K562 (cell line): ENCODE results near the gene ROBO1. TPM values are rescaled to one million over a fixed set of nuclear protein-coding genes. Genes with fewer than 3 reads are reported as not detected.

ENCODE experiments used
- ATAC-seq: fragments of 200-7000 bp; cut with Tn5 transposase; 3 replicates; pipeline ENCODE4 v1.9.1; 2020; ENCODE audit warnings: moderate library complexity
- BruUV-seq: library from RNA; stranded (reverse); fragments of 400-500 nt; replicated peaks from 2 replicates; lab custom pipeline; 2021; lab: Mats Ljungman, UMichigan
- CTCF ChIA-PET: fragments of 300-600 bp; formaldehyde crosslinking; extraction: SDS; loops from one replicate; lab custom pipeline; 2021; ENCODE audit warnings: low intra/inter-chr PET ratio; lab: Yijun Ruan, JAX
- POLR2A ChIA-PET: fragments of 300-600, 350-650 bp; sonication (Branson Sonifier 250); formaldehyde crosslinking; extraction: SDS; loops from one replicate; lab custom pipeline; 2021; ENCODE audit warnings: antibody characterized with exemption, inconsistent platforms; lab: Yijun Ruan, JAX
- DNase-seq, 4 experiments: peaks; one replicate each; pipeline versions ENCODE4 v3.0.0 to v3.0.0-alpha.2; 2011 to 2018; ENCODE audit warnings: low spot score in 3 of 4, mixed read lengths in 3 of 4; ENCODE audit errors: extremely low read depth in 1 of 4
- FAIRE-seq: peaks from 2 replicates; lab custom pipeline; 2011; peaks lifted over from hg19 to GRCh38; lab: Jason Lieb, UNC
- H2AFZ ChIP-seq: 2 replicates; pipeline ENCODE4 v1.6.0; 2011; ENCODE audit warnings: low read depth, low read length, control low read depth, inconsistent platforms
- H3K27ac ChIP-seq: fragments of 200-600 bp; 3 replicates; pipeline ENCODE4 v1.8.0; 2011; ENCODE audit warnings: low read depth, mild to moderate bottlenecking, control low read depth, inconsistent platforms, low read length, moderate library complexity, mixed read lengths; ENCODE audit errors: extremely low read depth
- H3K27me3 ChIP-seq, 2 experiments: fragments of 300-600 bp in 1 of 2; 2 replicates in 1 of 2; 3 replicates in 1 of 2; pipeline versions ENCODE4 v1.6.0 to v1.8.0; 2011; ENCODE audit warnings: inconsistent platforms in 2 of 2, low read length in 2 of 2, mild to moderate bottlenecking in 1 of 2, mixed read lengths in 1 of 2, moderate library complexity in 1 of 2; ENCODE audit not compliant: control insufficient read depth in 2 of 2, insufficient read depth in 2 of 2
- H3K36me3 ChIP-seq: fragments of 300-600 bp; 3 replicates; pipeline ENCODE4 v1.8.0; 2011; ENCODE audit warnings: mild to moderate bottlenecking, low read length, inconsistent platforms; ENCODE audit not compliant: control insufficient read depth, insufficient read depth
- H3K4me1 ChIP-seq, 2 experiments: fragments of 200-600 bp in 1 of 2; replicated peaks in 1 of 2; 2 replicates in 1 of 2; 3 replicates in 1 of 2; pipeline versions ENCODE4 v1.5.1 to v1.8.0; 2011; ENCODE audit warnings: inconsistent platforms in 2 of 2, low read length in 2 of 2, mild to moderate bottlenecking in 1 of 2, mixed read lengths in 1 of 2, moderate library complexity in 1 of 2; ENCODE audit not compliant: control insufficient read depth in 2 of 2, insufficient read depth in 2 of 2
- H3K4me2 ChIP-seq: 2 replicates; pipeline ENCODE4 v1.6.1; 2011; ENCODE audit warnings: low read length, control low read depth, inconsistent platforms, mixed read lengths; ENCODE audit not compliant: insufficient read depth
- H3K4me3 ChIP-seq: fragments of 200-600 bp; sonication (generic), shearing (Covaris generic); 2 replicates; pipeline ENCODE4 v1.5.1; 2016; ENCODE audit warnings: control low read depth, inconsistent platforms
- H3K79me2 ChIP-seq: fragments of 200-600 bp; 3 replicates; pipeline ENCODE4 v1.8.0; 2011; ENCODE audit warnings: low read length, inconsistent platforms; ENCODE audit not compliant: control insufficient read depth, insufficient read depth
- H3K9ac ChIP-seq, 2 experiments: 2 replicates each; pipeline versions ENCODE4 v1.6.0 to v1.6.1; 2011; ENCODE audit warnings: low read depth in 2 of 2, low read length in 2 of 2, control low read depth in 1 of 2, inconsistent platforms in 1 of 2, mild to moderate bottlenecking in 1 of 2, mixed read lengths in 1 of 2; ENCODE audit not compliant: insufficient read depth in 1 of 2
- H3K9me1 ChIP-seq: one replicate; pipeline ENCODE4 v1.6.0; 2011; ENCODE audit warnings: inconsistent platforms, mild to moderate bottlenecking, low read length, moderate library complexity; ENCODE audit not compliant: control insufficient read depth, insufficient read depth
- H3K9me3 ChIP-seq: replicated peaks from 2 replicates; pipeline ENCODE4 v1.5.1; 2011; ENCODE audit warnings: low read depth, low read length, inconsistent platforms; ENCODE audit not compliant: control insufficient read depth, insufficient read depth
- H4K20me1 ChIP-seq: replicated peaks from 2 replicates; pipeline ENCODE4 v1.6.1; 2011; ENCODE audit warnings: low read length, inconsistent platforms, mixed read lengths; ENCODE audit not compliant: control insufficient read depth, insufficient read depth
- CHD7 ChIP-seq: fragments of 200-600 bp; sonication (generic); IDR thresholded peaks from one replicate; pipeline ENCODE4 v1.6.1; 2012; ENCODE audit warnings: mild to moderate bottlenecking, low read depth, low read length, inconsistent platforms
- E2F3 ChIP-seq: fragments of 250-450 bp; sonication (Bioruptor Pico); IDR thresholded peaks from 2 replicates; pipeline ENCODE4 v1.4.0; 2020; ENCODE audit warnings: mild to moderate bottlenecking
- MAFK ChIP-seq: IDR thresholded peaks from 2 replicates; pipeline ENCODE4 v1.6.1; 2011; ENCODE audit warnings: low read length, improper control_type of control experiment
- NRF1 ChIP-seq, 2 experiments: fragments of 450-650 bp; IDR thresholded peaks in 1 of 2; conservative IDR thresholded peaks in 1 of 2; 2 replicates each; pipeline ENCODE4 v1.6.1; 2014; ENCODE audit warnings: mild to moderate bottlenecking in 2 of 2
- RBM34 ChIP-seq: fragments of 200-400 bp; formaldehyde crosslinking; IDR thresholded peaks from 2 replicates; pipeline ENCODE4 v1.6.1; 2018; ENCODE audit warnings: low read length, borderline replicate concordance; ENCODE audit not compliant: insufficient read depth
- TBP ChIP-seq: optimal IDR thresholded peaks from 2 replicates; pipeline ENCODE3; 2011; ENCODE audit warnings: low read depth, low read length, improper control_type of control experiment
- ZBTB1 ChIP-seq: sonication (generic); formaldehyde crosslinking; IDR thresholded peaks from 2 replicates; pipeline ENCODE4 v1.8.1; 2023; ENCODE audit warnings: missing genetic modification reagents, low read depth, mild to moderate bottlenecking, borderline replicate concordance
- ZFP30 ChIP-seq: fragments of 250-450 bp; sonication (Bioruptor Pico); IDR thresholded peaks from 2 replicates; pipeline ENCODE4 v1.8.0; 2022; ENCODE audit warnings: moderate library complexity, mild to moderate bottlenecking, inconsistent platforms, borderline replicate concordance
- WGBS: fragments of 100-300 bp; shearing (Covaris generic); methylation state at CpG from one replicate; pipeline ENCODE4 v1.1.6; 2016; ENCODE audit warnings: low coverage, mixed read lengths; ENCODE audit not compliant: insufficient coverage; ENCODE audit errors: missing lambda C conversion rate; 5-methylcytosine and 5-hydroxymethylcytosine counted together
- in situ Hi-C: fragments of 300-500 bp; cut with MboI; formaldehyde crosslinking; loops from 4 replicates; pipeline ENCODE4 v1.15.0; 2018; ENCODE audit warnings: inconsistent platforms, mixed read lengths
- intact Hi-C: fragments of 100-400 bp; cut with micrococcal nuclease; formaldehyde crosslinking; loops from 2 replicates; pipeline ENCODE4 v1.14.2; 2022
- polyA plus RNA-seq, 8 experiments: library from polyadenylated mRNA; depleted of rRNA in 4 of 8; stranded (reverse) in 5 of 8; unstranded in 3 of 8; fragments of >200 nt; fragmentation: Nextera tagmentation in 2 of 8; fragmentation: Illumina TruSeq in 1 of 8; extraction: Ambion mirVana in 2 of 8; extraction: Trizol in 1 of 8; gene quantifications; 2 replicates each; pipeline versions ENCODE4 v1.2.1 to v1.2.3, GENCODE V29; 2011 to 2014; ENCODE audit warnings: inconsistent platforms in 1 of 8, missing spikeins in 1 of 8
- total RNA-seq, 7 experiments: library from RNA; depleted of rRNA in 6 of 7; stranded (reverse); fragments of >200 nt in 6 of 7; fragmentation: Illumina TruSeq in 2 of 7; extraction: Trizol in 2 of 7; gene quantifications; 2 replicates each; pipeline versions ENCODE4 v1.2.1 to v1.2.3, GENCODE V29; 2011 to 2021; ENCODE audit warnings: low replicate concordance in 1 of 7

ROBO1 gene
- total and polyA plus RNA-seq, 9 of the 15 experiments (the other 6 are each of a cell fraction or from before 2014, with no cell fraction given): 0.01 to 0.53 (median 0.17) TPM; not detected in 5

GRCh38 chr3:79063624-79064023, 704.2 kb downstream of the ROBO1 start:
- POLR2A ChIA-PET: interaction anchor here (0.5 kb wide), 1 partner anchor 1453 kb away, joined by 3 read pairs; no protein-coding TSS in a partner anchor
- Histone ChIP-seq H3K4me1 (no peaks in the 10 kb centered on the region), H3K4me3 (no peak overlapping the region), H3K9ac (no peak overlapping the region), H3K27ac (no peak overlapping the region), H3K4me2 (no peak overlapping the region), H3K36me3 (no peaks in the 10 kb centered on the region), H2AFZ (no peak overlapping the region), H3K9me3 (no peaks in the 10 kb centered on the region), H3K27me3 (no peaks in the 10 kb centered on the region), H3K9me1 (no peaks in the 10 kb centered on the region), H4K20me1 (no peaks in the 10 kb centered on the region), H3K79me2 (no peaks in the 10 kb centered on the region)
- FAIRE-seq (no peak), DNase-seq (no peak), ATAC-seq (no peak)
- 0% methylated on average over 2 of the region's 2 CpGs for WGBS
- in situ Hi-C loops: no loop called here
- TF ChIP-seq ZBTB1 (CRISPR knock-in tag): no peak
- TF ChIP-seq TBP: no peak
- TF ChIP-seq E2F3 (CRISPR knock-in tag): no peak
- no peak for TF ChIP-seq ZFP30 (CRISPR knock-in tag)
- no peak for TF ChIP-seq MAFK
- no peak for TF ChIP-seq NRF1 (conservative IDR thresholded peaks at IDR 0.05 in 1 of 2, IDR thresholded peaks at IDR 0.05 in 1 of 2)
- no peak for TF ChIP-seq CHD7
- no peak for TF ChIP-seq RBM34
- CTCF ChIA-PET: no interaction called here
- intact Hi-C loops: no loop called here
- BruUV-seq: no TSS peak
